SK-N-SH treated with all-trans-retinoic acid at 6 μM for 48 hours (cell line): ENCODE measurements around the gene C12orf60.
A peak's percentile ranks its signal among the peaks of the same experiment; 100 is the strongest.

Experiments
- ATAC-seq: fragments of 200-7000 bp; cut with Tn5 transposase; 3 replicates; pipeline ENCODE4 v1.9.1; 2020; ENCODE audit warnings: mild to moderate bottlenecking, moderate library complexity
- CREB5 ChIP-seq: fragments of 250-450 bp; sonication (Bioruptor Pico); IDR thresholded peaks from 2 replicates; pipeline ENCODE4 v1.5.1; 2020; ENCODE audit warnings: low read depth, mild to moderate bottlenecking, moderate library complexity
- CSDC2 ChIP-seq: fragments of 250-450 bp; sonication (Bioruptor Pico); IDR thresholded peaks from 2 replicates; pipeline ENCODE4 v1.5.0; 2020; ENCODE audit warnings: mild to moderate bottlenecking, moderate library complexity
- ESRRG ChIP-seq: fragments of 250-450 bp; sonication (Bioruptor Pico); IDR thresholded peaks from 2 replicates; pipeline ENCODE4 v1.6.1; 2021; ENCODE audit warnings: mild to moderate bottlenecking
- GLIS3 ChIP-seq: fragments of 250-450 bp; sonication (Bioruptor Pico); IDR thresholded peaks from 2 replicates; pipeline ENCODE4 v1.5.0; 2020; ENCODE audit warnings: mild to moderate bottlenecking, moderate library complexity
- ISL1 ChIP-seq: fragments of 250-450 bp; sonication (Bioruptor Pico); IDR thresholded peaks from 2 replicates; pipeline ENCODE4 v2.1.2; 2022; ENCODE audit warnings: mild to moderate bottlenecking, moderate library complexity
- OSR1 ChIP-seq: fragments of 250-450 bp; sonication (Bioruptor Pico); IDR thresholded peaks from 2 replicates; pipeline ENCODE4 v1.8.0; 2022; ENCODE audit warnings: moderate library complexity, mild to moderate bottlenecking, inconsistent platforms
- PATZ1 ChIP-seq: fragments of 250-450 bp; sonication (Bioruptor Pico); IDR thresholded peaks from 2 replicates; pipeline ENCODE4 v1.8.0; 2020; ENCODE audit warnings: mild to moderate bottlenecking, moderate library complexity, borderline replicate concordance
- POU6F1 ChIP-seq: fragments of 250-450 bp; sonication (Bioruptor Pico); IDR thresholded peaks from 2 replicates; pipeline ENCODE4 v1.8.0; 2021; ENCODE audit warnings: low read depth, mild to moderate bottlenecking, moderate library complexity, borderline replicate concordance
- PPARA ChIP-seq: fragments of 250-450 bp; sonication (Bioruptor Pico); IDR thresholded peaks from 2 replicates; pipeline ENCODE4 v1.5.0; 2020; ENCODE audit warnings: mild to moderate bottlenecking, borderline replicate concordance
- RARB ChIP-seq: fragments of 250-450 bp; sonication (Bioruptor Pico); IDR thresholded peaks from 2 replicates; pipeline ENCODE4 v1.8.0; 2021; ENCODE audit warnings: mild to moderate bottlenecking, moderate library complexity
- SNAI2 ChIP-seq: fragments of 250-450 bp; sonication (Bioruptor Pico); IDR thresholded peaks from 2 replicates; pipeline ENCODE4 v1.5.0; 2020; ENCODE audit warnings: mild to moderate bottlenecking, moderate library complexity
- TCF4 ChIP-seq: fragments of 250-450 bp; sonication (Bioruptor Pico); IDR thresholded peaks from 2 replicates; pipeline ENCODE4 v1.8.0; 2021; ENCODE audit warnings: mild to moderate bottlenecking, moderate library complexity, borderline replicate concordance
- TSHZ2 ChIP-seq: fragments of 250-450 bp; sonication (Bioruptor Pico); IDR thresholded peaks from 2 replicates; pipeline ENCODE4 v1.5.0; 2020; ENCODE audit warnings: mild to moderate bottlenecking, moderate library complexity
- ZFP3 ChIP-seq: fragments of 250-450 bp; sonication (Bioruptor Pico); IDR thresholded peaks from 2 replicates; pipeline ENCODE4 v1.5.0; 2020; ENCODE audit warnings: mild to moderate bottlenecking, moderate library complexity
- ZNF565 ChIP-seq: fragments of 450-650 bp; formaldehyde crosslinking; conservative IDR thresholded peaks from 2 replicates; pipeline ENCODE4 v1.5.0; 2020; ENCODE audit warnings: low read depth, mild to moderate bottlenecking, moderate library complexity
- ZNF70 ChIP-seq: fragments of 450-650 bp; formaldehyde crosslinking; IDR thresholded peaks from 2 replicates; pipeline ENCODE4 v1.5.0; 2020; ENCODE audit warnings: mild to moderate bottlenecking, moderate library complexity
- ZNF8 ChIP-seq: fragments of 450-650 bp; formaldehyde crosslinking; IDR thresholded peaks from 2 replicates; pipeline ENCODE4 v1.5.0; 2020; ENCODE audit warnings: mild to moderate bottlenecking, moderate library complexity

C12orf60 gene

GRCh38 chr12:14772946-14773345, 30.5 kb upstream of the C12orf60 start (continued):
- no peak for TF ChIP-seq TSHZ2 (CRISPR knock-in tag)
- TF ChIP-seq ISL1: no peak
- no peak for TF ChIP-seq CREB5

GRCh38 chr12:14773685-14774073, 29.8 kb upstream of the C12orf60 start:
- ATAC-seq: no peak
- no peak for TF ChIP-seq PATZ1 (CRISPR knock-in tag)
- no peak for TF ChIP-seq GLIS3 (CRISPR knock-in tag)
- no peak for TF ChIP-seq TCF4 (CRISPR knock-in tag)
- no peak for TF ChIP-seq ESRRG
- TF ChIP-seq ZNF8 (CRISPR knock-in tag): no peak
- TF ChIP-seq CSDC2 (CRISPR knock-in tag): no peak
- TF ChIP-seq ZFP3: no peak
- TF ChIP-seq PPARA (CRISPR knock-in tag): no peak
- TF ChIP-seq OSR1: no peak
- TF ChIP-seq SNAI2: no peak
- no peak for TF ChIP-seq ISL1
- no peak for TF ChIP-seq POU6F1 (CRISPR knock-in tag)
- no peak for TF ChIP-seq TSHZ2 (CRISPR knock-in tag)
- TF ChIP-seq RARB (CRISPR knock-in tag): no peak
- no peak for TF ChIP-seq CREB5

- ATAC-seq: peak; percentile 80
- TF ChIP-seq ZNF8 (CRISPR knock-in tag) (no peak), GLIS3 (CRISPR knock-in tag) (no peak), POU6F1 (CRISPR knock-in tag) (no peak), ZNF565 (no peak), ZNF70 (CRISPR knock-in tag) (no peak), OSR1 (no peak), PPARA (CRISPR knock-in tag) (no peak)
Measured at GRCh38 chr12:14774074-14774905, 29.2 kb upstream of the C12orf60 start.
